CD4-positive, CD25-positive, alpha-beta regulatory T cell (primary cell): ENCODE measurements around the gene PCDHA9. TPM values are rescaled to one million over a fixed set of nuclear protein-coding genes. Genes with fewer than 3 reads are reported as not detected.
"Not testable (repeated sequence)": the region's sequence is repeated elsewhere in the genome, so short reads cannot be mapped to it uniquely, and the experiment has no call there.

Source experiments
- ATAC-seq, 2 donors: fragments of 150-1000 bp; cut with Tn5 transposase; one replicate each; pipeline ENCODE4 v1.10.0; 2021; ENCODE audit warnings: low read depth in 2 of 2, moderate number of reproducible peaks in 2 of 2, moderate library complexity in 1 of 2
- DNase-seq, 3 donors: peaks; one replicate each; pipeline versions ENCODE4 v3.0.0 to v3.0.0-alpha.2; 2012 to 2022; ENCODE audit warnings: mixed read lengths in 1 of 3
- H3K27ac ChIP-seq: one replicate; pipeline ENCODE4 v1.7.0; 2013; ENCODE audit warnings: mild to moderate bottlenecking, low read length; ENCODE audit not compliant: insufficient read depth, poor library complexity, severe bottlenecking
- H3K27me3 ChIP-seq: one replicate; pipeline ENCODE4 v1.7.0; 2013; ENCODE audit warnings: low read length; ENCODE audit not compliant: control insufficient read depth, insufficient read depth
- H3K36me3 ChIP-seq: one replicate; pipeline ENCODE4 v1.7.0; 2013; ENCODE audit warnings: mild to moderate bottlenecking, low read length, moderate library complexity; ENCODE audit not compliant: control insufficient read depth, insufficient read depth
- H3K4me1 ChIP-seq: 2 replicates; pipeline ENCODE4 v1.7.0; 2013; ENCODE audit warnings: mild to moderate bottlenecking, low read length; ENCODE audit not compliant: insufficient read depth, control insufficient read depth, poor library complexity, severe bottlenecking
- H3K4me3 ChIP-seq: one replicate; pipeline ENCODE4 v1.7.0; 2013; ENCODE audit warnings: low read depth, mild to moderate bottlenecking, low read length, moderate library complexity
- H3K9me3 ChIP-seq, 2 experiments: 1 replicate in 1 of 2; 2 replicates in 1 of 2; pipeline ENCODE4 v1.7.0; 2013; ENCODE audit warnings: low read length in 2 of 2, mild to moderate bottlenecking in 1 of 2, moderate library complexity in 1 of 2; ENCODE audit not compliant: control insufficient read depth in 2 of 2
- H3K27ac Mint-ChIP-seq, 3 donors: one replicate each; pipeline ENCODE4 v1.8.0; 2020 to 2022; ENCODE audit warnings: mild to moderate bottlenecking in 3 of 3, mixed read lengths in 3 of 3, moderate library complexity in 2 of 3
- H3K27me3 Mint-ChIP-seq: one replicate; pipeline ENCODE4 v1.8.0; 2022; ENCODE audit warnings: mild to moderate bottlenecking, mixed read lengths
- H3K36me3 Mint-ChIP-seq: one replicate; pipeline ENCODE4 v1.8.0; 2020; ENCODE audit warnings: mixed read lengths
- H3K4me1 Mint-ChIP-seq, 4 donors: one replicate each; pipeline ENCODE4 v1.8.0; 2020 to 2022; ENCODE audit warnings: mixed read lengths in 4 of 4, mild to moderate bottlenecking in 1 of 4
- H3K4me3 Mint-ChIP-seq, 4 donors: one replicate each; pipeline ENCODE4 v1.8.0; 2020 to 2022; ENCODE audit warnings: mild to moderate bottlenecking in 4 of 4, mixed read lengths in 4 of 4, moderate library complexity in 3 of 4
- H3K9me3 Mint-ChIP-seq, 7 donors: one replicate each; pipeline ENCODE4 v1.8.0; 2020 to 2022; ENCODE audit warnings: mixed read lengths in 7 of 7, mild to moderate bottlenecking in 3 of 7, moderate library complexity in 2 of 7
- polyA plus RNA-seq, 4 donors: library from polyadenylated mRNA; unstranded; fragments of 300-500 nt; fragmentation: Illumina TruSeq; gene quantifications; one replicate each; pipeline ENCODE4 v1.2.3, GENCODE V29; 2021
- total RNA-seq: library from RNA; stranded (reverse); gene quantifications from one replicate; pipeline ENCODE4 v1.2.3, GENCODE V29; 2022

PCDHA9 gene
- total and polyA plus RNA-seq, 5 donors from 2014 or later, result not detected

DNA sequence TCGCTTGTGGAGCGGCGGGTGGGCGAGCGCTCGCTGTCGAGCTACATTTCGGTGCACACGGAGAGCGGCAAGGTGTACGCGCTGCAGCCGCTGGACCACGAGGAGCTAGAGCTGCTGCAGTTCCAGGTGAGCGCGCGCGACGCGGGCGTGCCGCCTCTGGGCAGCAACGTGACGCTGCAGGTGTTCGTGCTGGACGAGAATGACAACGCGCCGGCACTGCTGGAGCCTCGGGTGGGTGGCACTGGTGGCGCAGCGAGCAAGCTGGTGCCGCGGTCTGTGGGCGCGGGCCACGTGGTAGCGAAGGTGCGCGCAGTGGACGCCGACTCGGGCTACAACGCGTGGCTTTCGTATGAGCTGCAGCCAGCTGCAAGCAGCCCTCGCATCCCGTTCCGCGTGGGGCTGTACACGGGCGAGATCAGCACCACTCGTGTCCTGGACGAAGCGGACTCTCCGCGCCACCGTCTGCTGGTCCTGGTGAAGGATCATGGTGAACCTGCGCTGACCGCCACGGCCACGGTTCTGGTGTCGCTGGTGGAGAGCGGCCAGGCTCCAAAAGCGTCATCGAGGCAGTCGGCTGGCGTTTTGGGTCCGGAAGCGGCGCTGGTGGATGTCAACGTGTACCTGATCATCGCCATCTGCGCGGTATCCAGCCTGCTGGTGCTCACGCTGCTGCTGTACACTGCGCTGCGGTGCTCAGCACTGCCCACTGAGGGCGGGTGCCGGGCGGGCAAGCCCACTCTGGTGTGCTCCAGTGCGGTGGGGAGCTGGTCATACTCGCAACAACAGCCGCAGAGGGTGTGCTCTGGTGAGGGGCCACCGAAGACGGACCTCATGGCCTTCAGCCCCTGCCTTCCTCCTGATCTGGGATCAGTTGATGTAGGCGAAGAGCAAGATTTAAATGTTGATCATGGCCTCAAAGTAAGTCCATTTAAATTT is 5.1 kb upstream of the PCDHA9 start:
- no peaks in the 10 kb centered on the region for H3K27me3 Mint-ChIP-seq

DNA sequence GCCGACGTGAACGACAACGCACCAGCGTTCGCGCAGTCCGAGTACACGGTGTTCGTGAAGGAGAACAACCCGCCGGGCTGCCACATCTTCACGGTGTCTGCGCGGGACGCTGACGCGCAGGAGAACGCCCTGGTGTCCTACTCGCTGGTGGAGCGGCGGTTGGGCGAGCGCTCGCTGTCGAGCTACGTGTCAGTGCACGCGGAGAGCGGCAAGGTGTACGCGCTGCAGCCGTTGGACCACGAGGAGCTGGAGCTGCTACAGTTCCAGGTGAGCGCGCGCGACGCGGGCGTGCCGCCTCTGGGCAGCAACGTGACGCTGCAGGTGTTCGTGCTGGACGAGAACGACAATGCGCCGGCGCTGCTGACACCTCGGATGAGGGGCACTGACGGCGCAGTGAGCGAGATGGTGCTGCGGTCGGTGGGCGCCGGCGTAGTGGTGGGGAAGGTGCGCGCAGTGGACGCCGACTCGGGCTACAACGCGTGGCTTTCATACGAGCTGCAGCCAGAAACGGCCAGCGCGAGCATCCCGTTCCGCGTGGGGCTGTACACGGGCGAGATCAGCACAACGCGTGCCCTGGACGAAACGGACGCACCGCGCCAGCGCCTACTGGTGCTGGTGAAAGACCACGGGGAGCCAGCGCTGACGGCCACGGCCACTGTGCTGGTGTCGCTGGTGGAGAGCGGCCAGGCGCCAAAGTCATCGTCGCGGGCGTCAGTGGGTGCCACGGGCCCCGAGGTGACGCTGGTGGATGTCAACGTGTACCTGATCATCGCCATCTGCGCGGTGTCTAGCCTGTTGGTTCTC is 1.9 kb downstream of the PCDHA9 start:
- H3K36me3 ChIP-seq, H3K27me3 Mint-ChIP-seq, DNase-seq, H3K36me3 Mint-ChIP-seq, H3K27me3 ChIP-seq, H3K4me1 Mint-ChIP-seq, ATAC-seq, H3K27ac Mint-ChIP-seq, H3K4me3 ChIP-seq, H3K27ac ChIP-seq, H3K4me1 ChIP-seq, H3K4me3 Mint-ChIP-seq: not testable (repeated sequence)
- peaks cover 0 to 16% (median 3%) of the 10 kb centered on the region in 7 donors for H3K9me3 Mint-ChIP-seq
- peaks cover 7 to 10% of the 10 kb centered on the region in 2 experiments for H3K9me3 ChIP-seq

More for the DNA sequence above, 5.1 kb upstream of the PCDHA9 start:
- Mint-ChIP-seq H3K4me1 (no peaks in the 10 kb centered on the region), H3K36me3 (no peaks in the 10 kb centered on the region), H3K27ac (no peak overlapping the region), H3K9me3 (peaks cover 0 to 26% (median 7%) of the 10 kb centered on the region in 7 donors), H3K4me3 (no peak overlapping the region)
- no peaks in the 10 kb centered on the region for H3K36me3 ChIP-seq
- no peak for ATAC-seq
- no peaks in the 10 kb centered on the region for H3K4me1 ChIP-seq
- DNase-seq, result no peak
- peaks cover 3% of the 10 kb centered on the region for H3K27me3 ChIP-seq
- H3K9me3 ChIP-seq, result peaks cover 3 to 8% of the 10 kb centered on the region in 2 experiments
- H3K4me3 ChIP-seq, result no peak overlapping the region
- H3K27ac ChIP-seq, result no peak overlapping the region

DNA sequence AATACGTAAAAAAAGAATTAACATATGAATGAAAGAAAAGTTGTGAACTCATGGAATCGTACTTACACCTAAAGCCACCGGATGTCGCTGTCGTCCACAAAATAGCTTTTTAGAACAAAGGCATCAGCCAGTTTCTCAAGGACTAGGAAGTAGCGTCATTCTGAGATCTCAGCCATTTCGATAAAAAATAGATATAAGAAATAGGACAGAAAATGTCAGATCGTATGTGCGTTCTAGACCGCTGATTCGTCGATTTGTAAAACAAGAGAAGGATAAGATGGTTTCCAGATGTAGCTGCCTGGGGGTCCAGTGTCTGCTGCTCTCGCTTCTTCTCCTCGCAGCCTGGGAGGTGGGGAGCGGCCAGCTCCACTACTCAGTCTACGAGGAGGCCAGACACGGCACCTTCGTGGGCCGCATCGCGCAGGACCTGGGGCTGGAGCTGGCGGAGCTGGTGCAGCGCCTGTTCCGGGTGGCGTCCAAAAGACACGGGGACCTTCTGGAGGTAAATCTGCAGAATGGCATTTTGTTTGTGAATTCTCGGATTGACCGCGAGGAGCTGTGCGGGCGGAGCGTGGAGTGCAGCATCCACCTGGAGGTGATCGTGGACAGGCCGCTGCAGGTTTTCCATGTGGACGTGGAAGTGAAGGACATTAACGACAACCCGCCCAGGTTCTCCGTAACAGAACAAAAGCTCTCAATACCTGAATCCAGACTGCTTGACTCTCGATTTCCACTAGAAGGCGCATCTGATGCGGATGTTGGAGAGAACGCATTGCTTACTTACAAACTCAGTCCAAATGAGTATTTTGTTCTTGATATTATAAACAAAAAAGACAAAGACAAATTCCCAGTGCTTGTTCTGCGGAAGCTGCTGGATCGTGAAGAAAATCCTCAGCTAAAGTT is 7.8 kb downstream of the PCDHA9 start, which contains the start of gene PCDHA10:
PCDHA10 (plus strand) TSS at position 126 of the 903 bp plus-strand sequence; CDS start at position 278, 152 bp downstream.
- Mint-ChIP-seq H3K36me3 (no peaks in the 10 kb centered on the region), H3K4me1 (no peaks in the 10 kb centered on the region), H3K27me3 (no peaks in the 10 kb centered on the region), H3K27ac (peak within 1 kb of the TSS in 1 of 3 donors; percentile 66), H3K9me3 (peaks cover 0 to 29% (median 4%) of the 10 kb centered on the region in 7 donors), H3K4me3 (no peak within 1 kb of the TSS)
- Histone ChIP-seq H3K27me3 (no peaks in the 10 kb centered on the region), H3K4me3 (no peak within 1 kb of the TSS), H3K9me3 (peaks cover 9 to 11% of the 10 kb centered on the region in 2 experiments), H3K36me3 (no peaks in the 10 kb centered on the region), H3K4me1 (no peaks in the 10 kb centered on the region), H3K27ac (no peak within 1 kb of the TSS)
- ATAC-seq (no peak), DNase-seq (no peak)

DNA sequence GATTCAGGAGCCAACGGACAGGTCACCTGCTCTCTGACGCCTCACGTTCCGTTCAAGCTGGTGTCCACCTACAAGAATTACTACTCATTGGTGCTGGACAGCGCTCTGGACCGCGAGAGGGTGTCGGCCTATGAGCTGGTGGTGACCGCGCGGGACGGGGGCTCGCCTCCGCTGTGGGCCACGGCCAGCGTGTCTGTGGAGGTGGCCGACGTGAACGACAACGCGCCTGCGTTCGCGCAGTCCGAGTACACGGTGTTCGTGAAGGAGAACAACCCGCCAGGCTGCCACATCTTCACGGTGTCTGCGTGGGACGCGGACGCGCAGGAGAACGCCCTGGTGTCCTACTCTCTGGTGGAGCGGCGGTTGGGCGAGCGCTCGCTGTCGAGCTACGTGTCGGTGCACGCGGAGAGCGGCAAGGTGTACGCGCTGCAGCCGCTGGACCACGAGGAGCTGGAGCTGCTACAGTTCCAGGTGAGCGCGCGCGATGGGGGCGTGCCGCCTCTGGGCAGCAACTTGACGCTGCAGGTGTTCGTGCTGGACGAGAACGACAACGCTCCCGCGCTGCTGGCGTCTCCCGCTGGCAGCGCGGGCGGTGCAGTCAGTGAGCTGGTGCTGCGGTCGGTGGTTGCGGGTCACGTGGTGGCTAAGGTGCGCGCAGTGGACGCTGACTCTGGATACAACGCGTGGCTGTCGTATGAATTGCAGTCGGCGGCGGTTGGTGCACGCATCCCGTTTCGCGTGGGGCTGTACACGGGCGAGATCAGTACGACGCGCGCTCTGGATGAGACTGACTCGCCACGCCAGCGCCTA is 9.2 kb downstream of the PCDHA9 start:
- peaks cover 11% of the 10 kb centered on the region in 2 experiments for H3K9me3 ChIP-seq
- H3K4me1 Mint-ChIP-seq, result no peaks in the 10 kb centered on the region
- no peak overlapping the region for H3K27ac ChIP-seq
- peaks cover 3 to 33% (median 6%) of the 10 kb centered on the region in 7 donors for H3K9me3 Mint-ChIP-seq
- no peak overlapping the region for H3K4me3 ChIP-seq
- no peaks in the 10 kb centered on the region for H3K27me3 Mint-ChIP-seq
- no peak overlapping the region for H3K4me3 Mint-ChIP-seq
- no peaks in the 10 kb centered on the region for H3K4me1 ChIP-seq
- no peak for ATAC-seq
- no peak for DNase-seq
- no peaks in the 10 kb centered on the region for H3K36me3 ChIP-seq
- H3K36me3 Mint-ChIP-seq, result no peaks in the 10 kb centered on the region
- no peaks in the 10 kb centered on the region for H3K27me3 ChIP-seq
- no peak overlapping the region for H3K27ac Mint-ChIP-seq

DNA sequence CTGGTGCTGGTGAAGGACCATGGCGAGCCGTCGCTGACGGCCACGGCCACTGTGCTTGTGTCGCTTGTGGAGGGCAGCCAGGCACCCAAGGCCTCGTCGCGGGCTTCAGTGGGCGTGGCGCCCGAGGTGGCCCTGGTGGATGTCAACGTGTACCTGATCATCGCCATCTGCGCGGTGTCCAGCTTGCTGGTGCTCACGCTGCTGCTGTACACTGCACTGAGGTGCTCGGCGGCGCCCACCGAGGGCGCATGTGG is 9.7 kb downstream of the PCDHA9 start:
- Histone ChIP-seq H3K36me3 (no peaks in the 10 kb centered on the region), H3K27me3 (no peaks in the 10 kb centered on the region), H3K4me1 (no peaks in the 10 kb centered on the region), H3K27ac (no peak overlapping the region), H3K9me3 (peaks cover 11% of the 10 kb centered on the region in 2 experiments), H3K4me3 (no peak overlapping the region)
- Mint-ChIP-seq H3K27me3 (no peaks in the 10 kb centered on the region), H3K4me1 (no peaks in the 10 kb centered on the region), H3K27ac (no peak overlapping the region), H3K9me3 (peaks cover 3 to 33% (median 6%) of the 10 kb centered on the region in 7 donors), H3K4me3 (no peak overlapping the region), H3K36me3 (no peaks in the 10 kb centered on the region)
- ATAC-seq (no peak), DNase-seq (no peak)

DNA sequence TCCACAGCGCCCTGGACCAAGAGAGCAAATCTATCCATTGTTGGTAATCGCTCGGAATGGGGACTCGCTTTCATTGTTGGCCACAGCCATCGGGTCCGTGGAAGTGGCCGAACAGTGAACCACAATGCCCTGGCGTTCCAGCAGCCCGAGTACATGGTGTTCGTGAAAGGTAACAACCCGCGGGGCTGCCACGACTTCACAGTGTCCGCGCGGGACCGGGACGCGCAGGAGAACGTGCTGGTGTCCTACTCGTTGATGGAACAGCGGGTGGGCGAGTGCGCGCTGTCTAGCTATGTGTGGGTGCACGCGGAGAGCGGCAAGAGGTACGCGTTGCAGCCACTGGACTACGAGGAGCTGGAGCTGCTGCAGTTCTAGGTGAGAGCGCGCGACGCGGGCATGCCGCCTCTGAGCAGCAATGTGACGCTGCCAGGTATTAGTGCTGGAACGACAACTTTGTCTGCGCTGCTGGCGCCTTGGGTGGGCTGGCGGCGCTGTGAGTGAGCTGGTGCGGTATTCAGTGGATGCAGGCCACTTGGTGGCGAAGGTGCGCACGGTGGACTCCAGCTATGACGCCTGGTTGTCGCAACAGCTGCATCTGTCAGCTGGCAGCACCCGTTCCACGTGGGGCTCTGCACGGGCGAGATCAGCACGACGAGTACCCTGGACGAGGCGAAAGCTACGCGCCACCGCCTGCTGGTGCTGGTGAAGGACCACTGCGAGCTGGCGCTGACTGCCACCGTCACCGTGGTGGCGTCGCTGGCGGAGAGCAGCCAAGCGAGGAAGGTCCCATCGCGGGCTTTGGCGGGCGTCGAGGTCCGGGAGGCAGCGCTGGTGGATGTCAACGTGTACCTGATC is 14.5 kb downstream of the PCDHA9 start:
- Mint-ChIP-seq H3K4me1 (no peaks in the 10 kb centered on the region), H3K9me3 (peaks cover 0 to 15% (median 6%) of the 10 kb centered on the region in 7 donors), H3K4me3 (no peak overlapping the region), H3K27me3 (no peaks in the 10 kb centered on the region), H3K27ac (no peak overlapping the region), H3K36me3 (no peaks in the 10 kb centered on the region)
- Histone ChIP-seq H3K9me3 (peaks cover 0 to 4% of the 10 kb centered on the region in 2 experiments), H3K36me3 (no peaks in the 10 kb centered on the region), H3K4me3 (no peak overlapping the region), H3K27ac (no peak overlapping the region), H3K4me1 (no peaks in the 10 kb centered on the region), H3K27me3 (no peaks in the 10 kb centered on the region)
- ATAC-seq (no peak), DNase-seq (no peak)
